Heart left ventricle (tissue), 16 donors: ENCODE results near the gene EPHB1. TPM values are rescaled to one million over a fixed set of nuclear protein-coding genes. Genes with fewer than 3 reads are reported as not detected.

ENCODE experiments used
- ATAC-seq, 4 donors: fragments of 200-7000 bp; cut with Tn5 transposase; one replicate each; pipeline ENCODE4 v1.9.1; 2020 to 2022; ENCODE audit warnings: moderate library complexity in 4 of 4, mild to moderate bottlenecking in 3 of 4, moderate number of reproducible peaks in 1 of 4
- DNase-seq, 5 donors: peaks; one replicate each; pipeline ENCODE4 v3.0.0-alpha.2; 2020
- H3K27ac ChIP-seq, 12 donors: fragments of 200-600 bp; sonication (generic) in 4 of 12; one replicate each; pipeline versions ENCODE4 v1.5.0 to v1.8.0; 2016 to 2022; ENCODE audit warnings: mild to moderate bottlenecking in 2 of 12
- H3K27me3 ChIP-seq, 9 donors: fragments of 200-600 bp; sonication (generic) in 2 of 9; one replicate each; pipeline versions ENCODE4 v1.5.1 to v1.8.0; 2016 to 2022; ENCODE audit warnings: mild to moderate bottlenecking in 3 of 9
- H3K36me3 ChIP-seq, 9 donors: fragments of 200-600 bp; sonication (generic) in 2 of 9; one replicate each; pipeline versions ENCODE4 v1.5.0 to v1.8.0; 2018 to 2022; ENCODE audit warnings: mild to moderate bottlenecking in 2 of 9
- H3K4me1 ChIP-seq, 12 donors: fragments of 200-600 bp; sonication (generic) in 4 of 12; one replicate each; pipeline versions ENCODE4 v1.5.0 to v1.8.0; 2016 to 2022; ENCODE audit warnings: mild to moderate bottlenecking in 3 of 12
- H3K4me3 ChIP-seq, 12 donors: fragments of 200-600 bp; sonication (generic) in 4 of 12; one replicate each; pipeline versions ENCODE4 v1.5.0 to v1.8.0; 2017 to 2022; ENCODE audit warnings: mild to moderate bottlenecking in 9 of 12, moderate library complexity in 4 of 12
- H3K9me3 ChIP-seq, 12 donors: fragments of 200-600 bp; sonication (generic) in 4 of 12; one replicate each; pipeline versions ENCODE4 v1.5.0 to v1.8.0; 2016 to 2022; ENCODE audit warnings: mild to moderate bottlenecking in 1 of 12
- CTCF ChIP-seq, 12 donors: fragments of 200-600 bp; sonication (generic) in 4 of 12; IDR thresholded peaks; one replicate each; pipeline versions ENCODE4 v1.5.0 to v1.8.0; 2018 to 2022; ENCODE audit warnings: antibody characterized with exemption in 12 of 12, mild to moderate bottlenecking in 5 of 12
- POLR2A ChIP-seq, 2 donors: fragments of 450-650 bp; IDR thresholded peaks; one replicate each; pipeline ENCODE4 v1.6.1; 2017; ENCODE audit warnings: antibody characterized with exemption in 2 of 2, mild to moderate bottlenecking in 2 of 2, moderate library complexity in 2 of 2
- WGBS, 4 donors: extraction: QIAGEN DNeasy Blood & Tissue Kit in 2 of 4; methylation state at CpG; one replicate each; pipeline versions ENCODE4 v1.1.5 to v1.1.7; 2013 to 2018; 5-methylcytosine and 5-hydroxymethylcytosine counted together
- intact Hi-C, 10 donors: fragments of 100-400 bp; cut with DNase I; formaldehyde crosslinking; loops; one replicate each; pipeline versions ENCODE4 v1.11.1 to v1.14.2; 2022
- polyA plus RNA-seq, 2 donors: library from polyadenylated mRNA; stranded (reverse); fragments of 200-250 nt; gene quantifications; one replicate each; pipeline ENCODE4 v1.2.3, GENCODE V29; 2013
- total RNA-seq, 9 donors: library from RNA; depleted of rRNA in 2 of 9; stranded (reverse); fragments of >200 nt in 2 of 9; fragmentation: NEBNext Ultra II Directional in 3 of 9; extraction: Animal tissue kit (Norgen Biotek cat#: 25700) in 3 of 9; gene quantifications; one replicate each; pipeline versions ENCODE4 v1.1.0 to v1.2.4, GENCODE V29; 2016 to 2023
- donor health status: ischemic (EF 13 %, LVEDD 7.1; RV severe dilation, severe dysfunction).
- donor health status: healthy with polysubstance abuse.
- donor health status: DM: no; HTN: yes; CAD: no.
- donor health status: DM: no; HTN: no; CAD: no.
- donor health status: ischemic (EF 25% LVEDD 6.9; RV normal size, moderate dysfunction).
- donor health status: ischemic (EF 25% LVEDD 5.7; RV mildly dilated, moderate dysfunction).
- donor health status: healthy.
- donor health status: DM: yes; HTN: yes; CAD: no.
- donor health status: ischemic (EF 35%, LVEDD 5.7; RV mildly dilated, moderate dysfunction).
- donor health status: nonischemic (EF 11% LVEDD 7.7; RV severe dilation, severe dysfunction).
- donor health status: DM: yes; HTN: yes; CAD: no.
- donor health status: PGD.
- donor health status: ischemic (EF 29% LVEDD 5.4; RV normal size, mild dysfunction).
- donor health status: nonischemic (EF 23%, LVEDD 6.1; RV moderate dilation, normal function).

Gene EPHB1
- total and polyA plus RNA-seq, 11 donors = 0.31 to 2.2 (median 1.1) TPM

DNA sequence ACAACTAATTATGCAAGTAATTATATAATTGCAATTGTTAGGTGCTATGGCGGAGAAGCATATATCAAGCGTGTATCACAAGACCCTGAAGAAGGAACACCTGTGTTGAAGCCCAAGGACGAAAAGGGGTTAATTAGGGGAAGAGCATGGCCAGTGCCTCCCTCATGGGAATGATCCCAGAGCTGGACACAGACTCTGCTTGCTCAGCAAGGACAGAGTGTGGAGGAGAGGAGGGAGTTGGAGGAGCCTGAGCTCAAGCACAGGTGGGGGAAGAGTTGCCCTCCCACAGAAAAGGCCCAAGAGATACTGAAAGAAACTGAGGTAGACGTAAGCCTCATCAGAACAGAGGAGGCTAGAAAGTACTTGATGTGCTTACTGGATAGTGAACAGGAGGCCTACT, 423.7 kb downstream of the EPHB1 start:
- no peak overlapping the region for H3K4me3 ChIP-seq
- ATAC-seq (no peak), DNase-seq (no peak)
- intact Hi-C loops = no loop called here
- H3K36me3 ChIP-seq = no peaks in the 10 kb centered on the region
- peaks cover 0 to 6% (median 0%) of the 10 kb centered on the region in 12 donors for H3K4me1 ChIP-seq
- TF ChIP-seq POLR2A (IDR thresholded peaks at IDR 0.05) (no peak), CTCF (IDR thresholded peaks at IDR 0.05) (no peak)
- 84 to 90% (median 87%) methylated on average over 4 of the region's 4 CpGs for WGBS, 4 donors
- H3K27me3 ChIP-seq = no peaks in the 10 kb centered on the region
- H3K27ac ChIP-seq = no peak overlapping the region
- no peaks in the 10 kb centered on the region for H3K9me3 ChIP-seq

- intact Hi-C loops = loop anchor here in 1 of 10 donors (10.0 kb wide), 1 partner anchor 430 kb away; the partner anchor contains the start of gene EPHB1
- Histone ChIP-seq H3K27ac (no peak overlapping the region), H3K4me1 (peaks cover 0 to 16% (median 6%) of the 10 kb centered on the region in 12 donors), H3K27me3 (no peaks in the 10 kb centered on the region), H3K9me3 (no peaks in the 10 kb centered on the region), H3K4me3 (no peak overlapping the region), H3K36me3 (no peaks in the 10 kb centered on the region)
- ATAC-seq = no peak
- WGBS, 4 donors = 61 to 84% (median 70%) methylated on average over 5 of the region's 5 CpGs
- DNase-seq = no peak
- TF ChIP-seq CTCF (IDR thresholded peaks at IDR 0.05) (no peak), POLR2A (IDR thresholded peaks at IDR 0.05) (no peak)
Observed at GRCh38 chr3:135224815-135225362, 429.8 kb downstream of the EPHB1 start.

- Histone ChIP-seq H3K36me3 (no peaks in the 10 kb centered on the region), H3K4me3 (no peak overlapping the region), H3K27me3 (no peaks in the 10 kb centered on the region), H3K4me1 (peaks cover 0 to 18% (median 6%) of the 10 kb centered on the region in 12 donors), H3K27ac (no peak overlapping the region), H3K9me3 (no peaks in the 10 kb centered on the region)
- ATAC-seq (peak in 1 of 4 donors; percentile 34), DNase-seq (peak in 1 of 5 donors; percentile 37)
- no peak for TF ChIP-seq CTCF (IDR thresholded peaks at IDR 0.05)
- no peak for TF ChIP-seq POLR2A (IDR thresholded peaks at IDR 0.05)
- intact Hi-C loops = loop anchor here in 1 of 10 donors (10.0 kb wide), 1 partner anchor 431 kb away; the partner anchor contains the start of gene EPHB1
- 71 to 75% (median 74%) methylated on average over 6 of the region's 6 CpGs for WGBS, 4 donors
Observed at GRCh38 chr3:135226057-135226456, 431.0 kb downstream of the EPHB1 start.

DNA sequence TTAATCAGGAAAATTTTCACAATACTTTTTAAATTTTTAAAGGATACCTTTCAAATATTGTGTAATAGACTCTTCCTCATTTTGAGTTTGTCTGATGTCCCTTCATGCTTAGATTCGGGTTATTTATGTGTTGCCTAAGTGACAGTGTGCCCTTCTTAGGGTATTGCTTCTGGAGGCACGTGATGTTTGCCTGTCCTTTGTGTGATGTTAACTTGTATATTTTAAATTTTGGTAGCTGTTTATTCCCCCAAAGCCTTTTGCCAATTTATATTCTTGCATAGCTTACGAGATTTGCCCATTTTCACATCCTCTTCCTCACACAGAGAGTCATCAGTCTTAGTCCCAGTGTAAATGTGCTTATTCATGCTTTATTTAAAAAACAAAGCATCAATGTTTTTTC, 433.1 kb downstream of the EPHB1 start:
- no peak overlapping the region for H3K4me3 ChIP-seq
- H3K27me3 ChIP-seq = no peaks in the 10 kb centered on the region
- intact Hi-C loops = loop anchor here in 1 of 10 donors (10.0 kb wide), 1 partner anchor 433 kb away; the partner anchor contains the start of gene EPHB1
- H3K36me3 ChIP-seq = no peaks in the 10 kb centered on the region
- ATAC-seq (peak in 1 of 4 donors; percentile 46), DNase-seq (no peak)
- TF ChIP-seq CTCF (IDR thresholded peaks at IDR 0.05) (no peak), POLR2A (IDR thresholded peaks at IDR 0.05) (no peak)
- H3K9me3 ChIP-seq = no peaks in the 10 kb centered on the region
- H3K27ac ChIP-seq = peak overlapping the region in 1 of 12 donors; percentile 55
- H3K4me1 ChIP-seq = peaks cover 0 to 18% (median 6%) of the 10 kb centered on the region in 12 donors
- 67 to 80% (median 71%) methylated on average over 3 of the region's 3 CpGs for WGBS, 4 donors
